Ishikawa (cell line): ENCODE results near the gene OSBPL10.

Experiments used
- CEBPB ChIP-seq: IDR thresholded peaks from 2 replicates; pipeline ENCODE4 v1.6.1; 2012
- CREB1 ChIP-seq: IDR thresholded peaks from 2 replicates; pipeline ENCODE4 v1.6.1; 2012; ENCODE audit warnings: low read depth
- EP300 ChIP-seq: IDR thresholded peaks from 2 replicates; pipeline ENCODE4 v1.6.1; 2012; ENCODE audit warnings: borderline replicate concordance
- TAF1 ChIP-seq: IDR thresholded peaks from 2 replicates; pipeline ENCODE4 v1.6.1; 2012; ENCODE audit warnings: low read depth, mild to moderate bottlenecking
- TCF12 ChIP-seq: IDR thresholded peaks from 2 replicates; pipeline ENCODE4 v1.6.1; 2012; ENCODE audit warnings: low read depth
- TEAD4 ChIP-seq: IDR thresholded peaks from 2 replicates; pipeline ENCODE4 v1.6.1; 2012
- YY1 ChIP-seq: IDR thresholded peaks from 2 replicates; pipeline ENCODE4 v1.6.1; 2012; ENCODE audit warnings: low read depth
- TF ChIP-seq, protein P1 (sequence below): IDR thresholded peaks from 2 replicates; pipeline ENCODE4 v1.6.1; 2012; ENCODE audit warnings: low read depth, mild to moderate bottlenecking

- TF ChIP-seq, protein P1, sequence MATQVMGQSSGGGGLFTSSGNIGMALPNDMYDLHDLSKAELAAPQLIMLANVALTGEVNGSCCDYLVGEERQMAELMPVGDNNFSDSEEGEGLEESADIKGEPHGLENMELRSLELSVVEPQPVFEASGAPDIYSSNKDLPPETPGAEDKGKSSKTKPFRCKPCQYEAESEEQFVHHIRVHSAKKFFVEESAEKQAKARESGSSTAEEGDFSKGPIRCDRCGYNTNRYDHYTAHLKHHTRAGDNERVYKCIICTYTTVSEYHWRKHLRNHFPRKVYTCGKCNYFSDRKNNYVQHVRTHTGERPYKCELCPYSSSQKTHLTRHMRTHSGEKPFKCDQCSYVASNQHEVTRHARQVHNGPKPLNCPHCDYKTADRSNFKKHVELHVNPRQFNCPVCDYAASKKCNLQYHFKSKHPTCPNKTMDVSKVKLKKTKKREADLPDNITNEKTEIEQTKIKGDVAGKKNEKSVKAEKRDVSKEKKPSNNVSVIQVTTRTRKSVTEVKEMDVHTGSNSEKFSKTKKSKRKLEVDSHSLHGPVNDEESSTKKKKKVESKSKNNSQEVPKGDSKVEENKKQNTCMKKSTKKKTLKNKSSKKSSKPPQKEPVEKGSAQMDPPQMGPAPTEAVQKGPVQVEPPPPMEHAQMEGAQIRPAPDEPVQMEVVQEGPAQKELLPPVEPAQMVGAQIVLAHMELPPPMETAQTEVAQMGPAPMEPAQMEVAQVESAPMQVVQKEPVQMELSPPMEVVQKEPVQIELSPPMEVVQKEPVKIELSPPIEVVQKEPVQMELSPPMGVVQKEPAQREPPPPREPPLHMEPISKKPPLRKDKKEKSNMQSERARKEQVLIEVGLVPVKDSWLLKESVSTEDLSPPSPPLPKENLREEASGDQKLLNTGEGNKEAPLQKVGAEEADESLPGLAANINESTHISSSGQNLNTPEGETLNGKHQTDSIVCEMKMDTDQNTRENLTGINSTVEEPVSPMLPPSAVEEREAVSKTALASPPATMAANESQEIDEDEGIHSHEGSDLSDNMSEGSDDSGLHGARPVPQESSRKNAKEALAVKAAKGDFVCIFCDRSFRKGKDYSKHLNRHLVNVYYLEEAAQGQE: no peak
- TF ChIP-seq TAF1 (no peak), EP300 (no peak), YY1 (no peak), CEBPB (no peak), CREB1 (no peak), TEAD4 (no peak), TCF12 (no peak)
Observed at GRCh38 chr3:31661286-31661685, 319.8 kb downstream of the OSBPL10 start.
